GM21529 (cell line): ENCODE results near the gene RMRP.

Experiments
- ATAC-seq: cut with Tn5 transposase; IDR thresholded peaks from one replicate; pipeline ENCODE4 v1.9.1; 2021; ENCODE audit not compliant: unreplicated experiment

RMRP gene

GRCh38 chr9:35657546-35658136 lies at the start of gene RMRP:
TSS of gene RMRP (minus strand) at chr9:35658019.
- ATAC-seq, result peak; percentile 86

GRCh38 chr9:35706951-35707350 lies 49.1 kb upstream of the RMRP start:
- no peak for ATAC-seq

- ATAC-seq, result no peak
These were observed 48.1 kb upstream of the RMRP start for GRCh38 chr9:35705836-35706430.

GRCh38 chr9:35705372-35705771 lies 47.6 kb upstream of the RMRP start:
- no peak for ATAC-seq

- ATAC-seq, result no peak
These were observed 46.3 kb upstream of the RMRP start for GRCh38 chr9:35703906-35704672.

DNA sequence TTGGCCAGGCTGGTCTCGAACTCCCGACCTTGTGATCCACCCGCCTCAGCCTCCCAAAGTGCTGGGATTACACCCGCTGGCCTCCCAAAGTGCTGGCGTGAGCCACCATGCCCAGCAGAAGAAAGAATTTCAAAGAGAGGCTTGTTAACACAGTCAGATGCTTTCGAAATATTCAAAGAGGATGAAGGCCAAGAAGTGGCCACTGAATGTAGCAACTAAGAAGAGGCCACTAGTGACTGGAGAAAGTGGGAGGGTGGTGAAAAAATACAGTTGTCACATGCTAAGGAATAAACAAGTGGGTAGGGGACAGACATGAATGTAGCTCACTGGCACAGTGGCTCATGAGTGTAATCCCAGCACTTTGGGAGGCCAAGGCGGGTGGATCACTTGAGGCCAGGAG lies 44.9 kb upstream of the RMRP start:
- ATAC-seq, result no peak

GRCh38 chr9:35700942-35701341 lies 43.1 kb upstream of the RMRP start:
- no peak for ATAC-seq

- no peak for ATAC-seq
These were observed 42.2 kb upstream of the RMRP start for GRCh38 chr9:35700031-35700430.

- no peak for ATAC-seq
These were observed 40.4 kb upstream of the RMRP start for GRCh38 chr9:35698231-35698630.

GRCh38 chr9:35697486-35697885 lies 39.7 kb upstream of the RMRP start:
- ATAC-seq, result no peak

- peak; percentile 88 for ATAC-seq
These were observed 38.8 kb upstream of the RMRP start for GRCh38 chr9:35696520-35697215.

GRCh38 chr9:35695943-35696401 lies 38.2 kb upstream of the RMRP start:
- no peak for ATAC-seq

GRCh38 chr9:35691757-35692301 lies 34.0 kb upstream of the RMRP start:
- no peak for ATAC-seq

DNA sequence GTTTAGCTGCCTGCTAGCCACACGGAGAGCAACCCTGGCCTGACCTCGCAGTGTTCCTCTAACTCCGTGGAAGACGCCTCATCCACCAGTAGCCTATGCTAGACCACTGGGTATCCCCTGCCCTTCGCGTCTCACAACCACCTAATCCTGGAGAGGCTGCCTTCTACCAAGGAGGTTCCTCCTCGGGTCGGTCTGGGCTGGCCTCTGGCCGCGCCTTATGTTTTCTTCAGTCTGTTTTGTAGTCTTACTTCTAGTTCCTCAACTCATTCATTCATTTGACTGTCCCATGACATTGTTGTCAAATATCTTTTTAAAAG lies 33.5 kb upstream of the RMRP start:
- no peak for ATAC-seq

GRCh38 chr9:35690614-35691333 lies 33.0 kb upstream of the RMRP start:
- ATAC-seq, result no peak

- no peak for ATAC-seq
These were observed 32.4 kb upstream of the RMRP start for GRCh38 chr9:35690294-35690613.

DNA sequence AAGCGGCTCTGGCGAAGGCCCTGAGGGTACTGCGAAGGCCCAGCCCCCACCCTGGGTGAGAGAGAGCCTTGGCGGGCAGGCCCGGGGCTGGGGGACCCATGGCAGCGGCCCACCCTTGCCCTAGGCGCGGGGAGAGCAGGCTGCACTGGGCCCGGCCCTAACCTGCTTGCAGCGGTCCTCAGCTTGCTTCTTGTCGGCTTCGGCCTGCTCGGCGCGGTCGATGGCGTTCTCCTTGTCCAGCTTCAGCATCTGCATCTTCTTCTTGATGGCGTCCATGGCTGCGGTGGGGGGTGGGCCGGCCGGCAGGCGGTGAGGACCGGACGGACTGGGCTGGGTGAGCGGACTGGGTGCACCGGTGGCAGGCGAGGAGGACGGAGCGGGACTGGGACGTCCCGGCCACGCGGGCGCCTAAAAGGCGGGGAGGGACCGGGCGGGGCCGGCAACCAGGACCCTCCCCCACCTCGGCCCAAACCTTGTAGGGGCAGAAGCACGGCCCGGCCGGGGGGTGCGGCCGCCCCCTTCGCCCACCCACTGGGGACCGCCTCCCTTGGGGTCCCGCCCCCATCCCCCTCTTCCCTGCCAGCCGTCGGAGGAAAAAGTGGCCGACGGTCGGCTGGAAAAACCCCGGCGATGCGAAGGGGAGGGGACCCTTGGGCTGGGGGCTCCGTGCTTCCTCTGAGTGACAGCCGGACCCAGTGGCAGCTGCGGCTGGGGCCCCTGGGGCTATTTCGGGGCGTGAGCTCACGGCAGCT lies 31.9 kb upstream of the RMRP start, which contains the start of gene TPM2:
Gene TPM2, minus strand, starts transcription at position 384 of the 752 bp plus-strand sequence. Its CDS starts 108 bp downstream, at position 276.
- ATAC-seq, result no peak

DNA sequence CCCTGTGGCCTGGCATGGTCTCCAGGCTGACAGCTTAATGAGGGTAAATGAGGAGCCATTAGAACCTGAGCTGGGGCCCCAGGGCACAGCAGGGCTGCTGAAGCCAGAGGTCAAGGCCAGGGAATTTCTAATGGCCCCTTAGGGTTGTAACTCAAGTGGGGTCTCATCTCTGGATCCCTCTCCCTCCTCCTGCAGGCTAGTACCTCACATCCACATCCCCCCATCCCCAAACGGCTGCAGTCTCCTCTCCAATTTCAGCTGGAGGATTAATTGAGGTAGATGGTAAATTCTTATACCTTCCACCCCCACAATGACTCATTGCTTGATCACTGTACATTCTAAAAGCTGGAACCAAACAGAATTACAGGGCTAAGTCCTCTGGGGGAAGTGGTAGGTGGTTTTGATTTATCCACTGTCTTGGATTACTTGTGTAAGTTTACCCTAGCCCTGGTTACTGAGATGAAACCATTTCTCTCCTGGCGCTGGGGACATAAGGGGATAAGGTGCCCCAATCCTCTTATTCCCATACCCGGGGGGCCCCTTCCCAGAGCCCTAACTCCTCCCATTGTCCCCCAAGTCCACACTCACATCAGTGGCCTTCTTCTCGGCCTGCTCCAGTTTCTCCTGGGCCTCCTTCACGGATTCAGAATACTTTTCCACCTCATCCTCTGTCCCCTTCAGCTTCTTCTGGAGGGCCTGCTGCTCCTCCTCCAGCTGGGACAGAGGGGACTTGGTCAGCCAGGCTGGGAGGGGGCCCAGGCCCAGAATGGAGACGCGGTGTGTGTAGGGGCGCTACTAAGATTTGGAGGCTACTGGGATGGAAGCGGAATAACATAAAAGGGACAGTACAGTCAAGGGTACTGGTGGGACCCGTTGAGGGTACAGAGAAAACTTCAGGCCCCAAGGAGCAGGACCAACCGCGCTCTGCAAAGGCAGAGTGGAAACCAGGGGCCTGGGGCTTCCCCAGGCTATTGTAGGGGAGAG lies 31.0 kb upstream of the RMRP start:
- ATAC-seq, result no peak

DNA sequence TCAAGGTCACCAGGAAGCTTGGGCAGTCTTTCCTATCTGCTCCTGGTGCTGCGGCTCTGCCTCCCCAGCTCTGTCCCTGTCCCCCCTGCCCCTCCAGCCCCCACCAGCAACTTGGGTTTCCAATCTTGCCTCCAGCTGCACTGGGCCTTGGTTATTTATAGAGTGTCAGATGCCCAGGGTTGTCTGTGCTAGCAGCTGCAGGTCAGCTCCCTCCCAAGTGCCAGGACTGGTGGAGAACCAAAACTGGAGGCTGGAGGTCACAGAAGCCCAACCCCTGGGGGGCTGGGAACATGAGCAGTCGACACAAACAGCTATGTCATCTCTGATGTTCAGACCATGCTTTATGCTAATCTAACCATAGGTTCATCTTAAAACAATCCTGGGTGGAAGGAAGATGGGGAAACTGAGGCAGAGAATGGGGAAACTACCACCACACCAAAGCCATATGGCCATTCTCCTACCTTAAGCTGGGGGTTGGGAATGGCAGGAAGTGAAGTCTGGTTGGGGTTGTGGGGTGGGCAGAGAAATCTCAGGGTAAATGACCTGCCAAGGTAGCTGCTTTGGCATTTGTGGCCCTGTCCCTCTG lies 30.2 kb upstream of the RMRP start:
- ATAC-seq, result no peak
